GM15510 (cell line): Measurements from ENCODE around the gene NUP160.

Experiments used
- POLR2A ChIP-seq: IDR thresholded peaks from 3 replicates; pipeline ENCODE4 v1.6.1; 2011; ENCODE audit warnings: borderline replicate concordance; ENCODE audit not compliant: insufficient read length; ENCODE audit errors: extremely low read depth

NUP160 gene

DNA sequence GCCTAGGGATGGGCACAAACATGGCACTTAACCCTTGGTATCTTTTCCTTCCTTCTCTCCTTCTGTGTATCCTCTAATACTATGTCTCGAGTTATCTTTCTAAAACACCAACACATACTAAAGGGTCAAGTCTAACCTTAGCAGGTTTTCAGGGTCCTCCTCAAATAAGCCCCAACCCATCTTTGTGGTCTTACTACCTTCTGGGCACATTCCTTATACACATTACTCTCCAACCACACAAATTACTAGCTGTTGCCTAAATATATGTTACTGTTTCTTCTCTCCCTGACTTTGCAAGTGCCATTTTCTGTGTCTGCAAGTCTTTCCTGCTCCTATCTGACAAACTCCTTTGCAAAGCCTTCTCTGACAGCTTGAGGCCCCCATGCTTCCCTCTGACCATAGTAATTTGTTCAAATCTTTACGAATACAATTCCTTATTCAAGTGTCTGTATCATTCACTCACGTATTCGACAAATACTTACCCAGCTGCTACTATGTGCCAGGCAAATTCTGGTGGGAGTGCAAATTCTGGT is 15.8 kb upstream of the NUP160 start:
- TF ChIP-seq POLR2A = no peak

DNA sequence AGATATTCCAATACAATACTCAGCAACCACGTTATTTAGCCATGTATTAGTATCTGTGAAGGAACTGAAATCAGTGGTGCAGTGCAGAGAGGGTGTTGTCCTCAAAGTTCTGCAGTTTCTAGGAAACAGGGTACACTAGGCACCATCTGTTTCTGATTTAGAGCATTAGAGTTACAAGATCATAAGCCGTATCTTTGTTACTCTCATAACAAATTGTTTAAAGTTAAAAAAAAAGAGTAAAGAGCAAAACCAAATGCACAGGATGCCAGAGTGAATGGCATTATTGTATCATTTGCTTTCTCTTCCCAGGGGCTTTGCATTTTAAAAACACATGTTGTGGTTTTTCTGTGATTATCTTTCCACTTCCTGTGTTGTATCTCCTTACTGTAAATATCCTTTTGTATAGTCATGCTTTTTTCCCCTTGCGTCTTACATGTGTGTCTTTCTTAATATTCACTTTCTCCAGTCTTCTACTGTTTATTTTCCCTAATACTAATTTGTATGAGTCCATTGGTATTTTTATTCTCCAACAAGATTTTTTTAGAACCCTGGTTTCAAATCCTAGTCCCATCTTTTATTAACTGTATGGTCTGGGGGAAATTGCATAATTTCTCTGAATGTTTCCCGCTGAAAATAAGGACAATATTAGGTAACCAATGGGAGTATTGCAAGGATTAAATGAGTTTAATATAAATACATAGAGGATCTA is 15.2 kb upstream of the NUP160 start:
- TF ChIP-seq POLR2A = no peak

DNA sequence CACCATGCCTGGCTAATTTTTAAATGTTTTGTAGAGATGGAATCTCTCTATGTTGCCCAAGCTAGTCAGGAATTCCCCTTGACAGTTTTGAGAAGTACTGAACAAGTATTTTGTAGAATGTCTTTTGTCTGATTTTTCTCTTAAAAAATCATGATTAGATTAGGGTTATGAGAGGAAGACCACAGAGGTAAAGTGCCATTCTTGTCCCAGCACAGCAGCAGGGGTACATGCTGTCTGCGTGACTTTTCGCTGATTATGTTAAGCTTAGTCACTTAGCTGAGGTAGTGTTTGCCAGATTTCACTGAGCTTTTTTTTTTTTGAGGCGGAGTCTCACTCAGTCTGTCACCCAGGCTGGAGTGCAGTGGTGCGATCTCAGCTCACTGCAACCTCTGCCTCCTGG is 13.6 kb upstream of the NUP160 start:
- no peak for TF ChIP-seq POLR2A

GRCh38 chr11:47860536-47860935 is 12.4 kb upstream of the NUP160 start:
- no peak for TF ChIP-seq POLR2A

GRCh38 chr11:47857892-47858543 is 9.9 kb upstream of the NUP160 start:
- TF ChIP-seq POLR2A = no peak

DNA sequence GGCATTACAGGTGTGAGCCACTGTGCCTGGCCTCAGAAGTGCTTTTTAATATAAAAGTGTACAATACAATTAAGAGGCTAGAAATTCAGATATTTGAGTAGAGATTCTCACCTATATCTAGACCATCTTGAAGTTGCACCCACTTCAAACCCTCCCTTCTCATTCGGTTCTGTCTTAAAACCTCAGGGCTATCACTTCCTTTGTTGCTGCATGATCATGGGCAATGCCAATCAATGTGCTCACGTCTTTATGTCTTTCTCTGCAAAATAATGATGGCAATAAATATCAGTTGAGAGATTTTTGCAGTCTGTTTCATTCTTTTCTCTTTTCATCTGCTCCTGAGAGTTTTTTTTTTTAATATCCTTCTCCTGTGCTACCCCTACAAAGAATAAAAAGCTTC is 9.3 kb upstream of the NUP160 start:
- TF ChIP-seq POLR2A = no peak

DNA sequence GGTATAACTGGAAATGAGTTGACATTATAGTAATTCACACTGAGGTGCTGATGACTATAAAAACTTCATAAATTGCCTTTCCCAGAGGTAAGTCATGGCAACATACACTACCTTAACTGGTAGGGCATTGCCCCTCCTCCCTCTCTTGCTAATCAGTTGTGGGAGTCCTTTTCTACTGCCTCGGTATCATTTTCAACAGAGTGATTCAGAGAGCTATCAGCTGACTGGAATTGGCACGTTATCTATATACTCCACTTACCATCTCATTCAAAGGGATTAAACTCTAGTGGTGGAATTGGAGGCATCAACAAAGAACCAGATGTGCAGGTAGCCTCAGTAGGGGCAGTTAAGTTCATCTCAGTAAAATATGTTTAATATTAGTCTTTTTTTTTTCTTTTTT is 8.0 kb upstream of the NUP160 start:
- no peak for TF ChIP-seq POLR2A

GRCh38 chr11:47854667-47855066 is 6.5 kb upstream of the NUP160 start:
- TF ChIP-seq POLR2A = no peak

DNA sequence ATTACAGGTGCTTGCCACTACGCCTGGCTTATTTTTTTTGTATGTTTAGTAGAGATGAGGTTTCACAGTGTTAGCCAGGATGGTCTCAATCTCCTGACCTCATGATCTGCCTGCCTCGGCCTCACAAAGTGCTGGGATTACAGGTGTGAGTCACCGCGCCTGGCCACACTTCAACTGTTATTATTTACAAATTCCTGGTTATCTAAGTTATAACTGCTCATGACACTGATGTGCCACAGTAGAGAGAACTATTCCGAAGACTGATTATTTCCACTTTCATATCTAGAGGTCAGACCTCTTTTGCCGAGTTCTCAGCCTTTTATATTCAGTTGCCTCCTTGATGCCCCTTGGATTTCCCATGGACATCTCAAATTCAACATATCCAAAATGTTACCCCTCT is 3.9 kb upstream of the NUP160 start:
- no peak for TF ChIP-seq POLR2A

- no peak for TF ChIP-seq POLR2A
These were observed 2.2 kb upstream of the NUP160 start for GRCh38 chr11:47850337-47850736.

DNA sequence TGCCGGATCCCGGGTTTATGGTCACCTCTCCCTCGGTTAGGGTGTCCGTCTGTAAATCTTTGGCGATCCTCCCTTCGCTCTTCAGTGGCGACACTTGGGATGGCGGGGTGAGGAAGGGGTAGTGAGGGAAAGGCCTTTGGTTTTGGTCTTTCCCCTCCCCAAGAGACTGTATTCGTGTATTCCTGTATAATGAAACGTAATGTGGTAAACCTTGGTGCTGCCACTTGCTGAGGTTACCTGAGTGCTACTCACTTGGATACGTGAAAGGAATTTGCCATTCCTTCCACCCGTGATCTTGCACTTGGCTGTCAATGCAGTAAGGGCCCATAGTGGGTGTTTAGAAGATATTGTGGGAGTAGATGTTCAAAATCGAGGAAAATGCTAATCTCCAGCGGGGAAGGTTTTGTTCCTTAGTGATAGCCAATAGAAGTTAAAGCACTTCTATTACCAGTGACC is 578 bp upstream of the NUP160 start:
- no peak for TF ChIP-seq POLR2A

GRCh38 chr11:47847537-47847891 is 636 bp downstream of the NUP160 start:
- no peak for TF ChIP-seq POLR2A

DNA sequence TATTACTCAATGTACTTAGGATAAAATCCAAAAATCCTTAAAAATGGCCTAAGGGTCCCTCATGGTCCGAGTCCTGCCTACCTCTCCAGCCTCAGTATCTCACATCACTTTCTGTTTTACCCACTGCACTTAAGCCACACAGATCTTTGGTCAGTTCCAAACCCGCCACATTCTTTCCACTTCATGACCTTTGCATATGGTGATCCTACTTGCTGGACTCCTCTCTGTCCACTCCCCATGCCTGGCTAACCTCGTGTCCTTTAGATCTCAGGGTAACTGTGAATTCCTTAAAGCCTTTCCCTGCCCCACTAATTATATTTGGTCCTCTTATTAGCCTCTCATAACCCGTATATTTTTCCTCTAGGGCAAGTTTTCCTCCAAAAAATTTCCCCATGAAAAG is 1.2 kb downstream of the NUP160 start:
- TF ChIP-seq POLR2A = no peak

- TF ChIP-seq POLR2A = no peak
These were observed 4.6 kb downstream of the NUP160 start for GRCh38 chr11:47843361-47844055.

DNA sequence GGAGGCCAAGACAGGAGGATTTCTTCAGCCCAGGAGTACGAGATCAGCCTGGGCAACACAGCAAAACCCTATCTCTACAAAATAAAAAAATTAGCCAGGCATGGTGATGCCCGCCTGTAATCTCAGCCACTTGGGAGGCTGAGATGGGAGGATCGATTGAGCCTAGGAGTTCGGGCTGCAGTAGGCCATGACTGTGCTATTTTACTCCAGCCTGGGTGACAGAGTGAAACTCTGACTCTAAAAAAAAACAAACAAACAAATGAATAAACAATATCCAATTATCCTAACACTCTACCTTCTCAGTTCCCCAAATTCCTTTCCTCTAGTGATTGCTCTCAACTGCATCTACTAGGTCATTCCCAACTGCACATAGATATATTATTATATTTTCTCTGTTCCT is 5.4 kb downstream of the NUP160 start:
- TF ChIP-seq POLR2A = no peak

GRCh38 chr11:47837929-47838328 is 10.2 kb downstream of the NUP160 start:
- no peak for TF ChIP-seq POLR2A

DNA sequence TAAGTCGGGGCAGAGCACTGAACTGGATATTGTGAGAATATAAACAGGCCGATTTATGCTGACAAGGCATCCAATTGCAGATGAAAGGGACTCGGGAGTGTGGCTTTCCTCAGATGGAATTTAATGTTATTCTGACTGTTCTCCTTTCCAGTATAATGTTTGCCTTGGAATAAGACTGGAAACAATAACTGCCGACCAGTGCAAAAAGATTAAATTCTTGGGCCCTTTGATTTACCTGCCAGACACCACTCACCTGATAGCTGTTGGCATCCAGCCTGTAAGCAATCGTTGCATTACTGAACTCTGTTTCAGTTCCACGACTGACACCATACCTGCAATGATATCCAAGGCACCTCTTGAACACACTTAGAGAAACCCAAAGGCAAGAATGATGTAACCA is 10.9 kb downstream of the NUP160 start:
- no peak for TF ChIP-seq POLR2A

GRCh38 chr11:47828284-47828683 is 19.9 kb downstream of the NUP160 start:
- TF ChIP-seq POLR2A = no peak
